GM19023 (cell line): Measurements from ENCODE around the gene PNP.
"Not testable (repeated sequence)": the region's sequence is repeated elsewhere in the genome, so short reads cannot be mapped to it uniquely, and the experiment has no call there.

ENCODE experiments used
- ATAC-seq: cut with Tn5 transposase; IDR thresholded peaks from one replicate; pipeline ENCODE4 v1.9.1; 2021; ENCODE audit warnings: mild to moderate bottlenecking, moderate library complexity; ENCODE audit not compliant: unreplicated experiment

Gene PNP

DNA sequence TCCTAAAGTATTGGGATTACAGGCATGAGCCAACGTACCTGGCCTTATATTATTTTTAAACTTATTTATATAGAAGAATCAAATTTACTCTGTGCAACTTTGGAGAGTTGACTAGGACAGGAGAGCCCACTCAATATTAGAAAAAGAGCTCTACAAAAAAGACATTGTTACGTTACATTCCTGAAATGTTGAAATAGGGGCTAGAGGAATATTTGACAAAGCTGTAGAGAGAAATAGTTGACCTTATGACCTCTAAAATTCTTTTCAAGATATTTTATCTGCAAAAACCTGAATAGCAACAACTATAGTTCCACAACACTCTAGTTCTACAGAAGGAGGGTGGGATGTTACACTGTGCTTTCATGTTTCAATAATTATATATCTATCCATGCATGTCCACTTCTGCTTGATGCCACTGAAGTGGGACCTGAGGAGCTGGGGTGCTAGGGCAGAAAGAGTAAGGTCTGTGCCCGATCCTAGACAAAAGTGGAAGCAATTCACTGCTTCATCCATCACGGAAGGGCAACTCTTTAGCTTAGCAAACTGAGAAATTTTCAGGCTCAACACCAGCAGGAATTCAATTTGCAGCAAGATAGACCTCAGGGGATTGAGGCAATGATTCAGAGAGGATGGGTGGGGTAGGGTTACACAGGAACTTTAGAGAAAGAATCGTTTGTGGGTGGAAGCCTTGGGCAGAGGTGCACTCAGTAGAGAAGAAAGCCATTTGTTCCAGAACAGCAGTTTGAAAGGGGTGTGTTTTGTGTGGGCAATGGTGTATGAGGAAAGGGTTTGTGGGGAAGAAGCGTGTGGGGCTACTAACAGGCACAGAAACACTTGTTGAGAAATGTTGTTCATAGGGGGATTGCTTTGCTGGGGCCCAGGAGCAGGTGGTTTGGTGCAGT lies 20.1 kb downstream of the PNP start:
- ATAC-seq, result peak; percentile 46

DNA sequence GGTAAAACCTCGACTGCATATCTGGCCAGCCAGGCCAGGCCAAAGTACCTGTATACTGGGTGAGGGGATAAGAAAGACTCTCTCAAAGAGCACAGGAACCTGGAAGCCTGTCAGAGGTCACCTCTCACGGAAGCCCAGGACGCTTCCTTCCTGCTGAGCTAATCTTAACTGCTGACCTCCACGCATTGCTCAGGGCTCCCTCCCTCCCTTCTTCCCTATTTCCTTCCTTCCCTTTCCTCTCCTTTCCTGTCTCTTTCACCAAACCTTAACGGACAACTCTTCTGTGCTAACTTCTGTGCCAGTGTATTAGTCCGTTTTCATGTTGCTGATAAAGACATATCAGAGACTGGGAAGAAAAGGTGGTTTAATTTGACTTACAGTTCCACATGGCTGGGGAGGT lies 21.4 kb downstream of the PNP start:
- ATAC-seq, result no peak

DNA sequence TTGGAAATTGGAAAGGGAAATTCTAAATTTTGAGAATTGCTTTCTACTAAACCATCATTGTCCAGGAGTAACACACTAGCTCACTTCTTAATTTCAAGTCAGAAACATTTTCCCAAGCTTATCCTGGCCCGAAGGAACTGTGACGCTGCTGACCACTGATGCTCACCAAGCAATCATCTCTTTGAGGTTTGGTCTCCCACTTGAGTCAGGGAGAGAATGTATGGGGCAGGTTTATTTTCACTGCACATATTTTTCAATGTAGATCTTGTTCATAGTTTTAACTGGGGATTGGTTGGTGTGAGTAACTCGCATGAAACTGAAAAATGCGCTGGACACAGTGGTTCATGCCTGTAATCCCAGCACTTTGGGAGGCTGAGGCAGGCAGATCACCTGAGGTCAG lies 23.3 kb downstream of the PNP start:
- ATAC-seq, result no peak

DNA sequence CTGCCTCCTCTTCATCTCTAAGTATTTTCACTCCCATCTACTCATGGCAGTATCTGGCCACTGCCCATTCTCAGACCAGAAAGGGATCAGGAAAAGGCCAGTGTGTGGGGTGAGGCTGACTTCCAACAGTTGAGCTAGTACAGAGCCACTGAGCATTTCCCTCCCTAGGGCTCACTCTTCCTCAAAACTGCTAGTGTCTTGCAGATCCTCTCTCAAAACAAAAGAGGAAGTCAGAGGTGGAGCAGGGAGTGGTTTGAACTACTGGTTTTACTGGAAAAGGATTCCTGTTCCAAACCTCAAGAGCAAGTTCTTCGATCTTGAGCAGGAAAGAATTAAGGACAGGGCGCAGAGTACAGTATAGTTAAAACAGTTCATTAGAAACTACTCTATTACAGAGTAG lies 24.4 kb downstream of the PNP start:
- ATAC-seq, result no peak

DNA sequence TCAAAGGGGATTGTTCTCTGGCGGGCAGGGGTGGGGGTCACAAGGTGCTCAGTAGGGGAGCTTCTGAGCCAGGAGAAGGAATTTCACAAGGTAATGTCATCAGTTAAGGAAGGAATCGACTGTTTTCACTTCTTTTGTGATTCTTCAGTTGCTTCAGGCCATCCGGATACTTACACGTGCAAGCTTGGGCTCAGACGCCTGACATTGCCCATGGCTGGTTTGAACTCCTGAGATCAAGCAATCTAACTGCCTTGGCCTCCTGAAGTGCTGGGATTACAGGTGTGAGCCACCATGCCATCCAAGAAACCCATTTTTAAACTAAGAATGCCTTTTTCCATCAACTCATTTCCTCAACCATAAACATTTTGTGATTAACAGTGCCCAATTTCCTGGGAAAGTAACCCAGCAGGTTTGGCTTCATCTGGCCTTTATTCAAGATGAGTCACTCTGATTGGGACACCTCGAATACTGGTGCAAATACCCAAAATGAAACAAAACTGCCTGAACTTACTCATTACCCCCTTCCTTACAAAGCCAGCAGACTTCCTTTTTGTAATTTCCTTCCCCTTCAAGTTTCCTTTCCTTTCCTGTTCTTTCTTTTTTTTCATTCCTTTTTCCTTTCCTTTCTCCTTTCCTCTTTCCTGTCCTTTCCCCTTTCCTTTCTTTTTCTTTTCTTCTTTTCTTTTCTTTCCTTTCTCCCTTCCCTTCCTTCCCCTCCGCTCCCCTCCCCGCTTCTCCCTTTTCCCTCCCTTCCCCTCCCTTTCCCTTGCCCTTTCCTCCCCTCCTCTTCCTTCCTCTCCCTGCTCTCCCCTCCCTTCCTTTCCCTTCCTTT lies 25.9 kb downstream of the PNP start:
- no peak for ATAC-seq

DNA sequence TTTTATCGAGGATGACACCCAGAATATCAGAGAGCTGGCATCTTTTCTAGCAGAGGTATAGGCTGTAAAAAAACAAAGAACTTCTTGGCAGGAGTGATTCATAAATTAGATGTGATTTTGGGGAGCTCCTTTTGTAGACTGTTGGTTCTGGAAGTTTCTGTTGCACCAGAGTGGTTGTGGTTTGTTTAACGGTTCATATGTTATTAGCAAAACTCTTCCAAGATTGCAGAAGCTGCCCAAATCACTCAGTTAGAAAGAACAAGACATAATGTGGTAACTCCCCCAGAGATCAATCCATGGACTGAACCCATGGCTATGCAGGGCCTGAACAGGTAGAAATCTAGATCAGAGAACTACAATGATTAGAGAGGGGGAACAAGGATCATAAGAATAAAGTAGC lies 29.4 kb downstream of the PNP start:
- no peak for ATAC-seq

DNA sequence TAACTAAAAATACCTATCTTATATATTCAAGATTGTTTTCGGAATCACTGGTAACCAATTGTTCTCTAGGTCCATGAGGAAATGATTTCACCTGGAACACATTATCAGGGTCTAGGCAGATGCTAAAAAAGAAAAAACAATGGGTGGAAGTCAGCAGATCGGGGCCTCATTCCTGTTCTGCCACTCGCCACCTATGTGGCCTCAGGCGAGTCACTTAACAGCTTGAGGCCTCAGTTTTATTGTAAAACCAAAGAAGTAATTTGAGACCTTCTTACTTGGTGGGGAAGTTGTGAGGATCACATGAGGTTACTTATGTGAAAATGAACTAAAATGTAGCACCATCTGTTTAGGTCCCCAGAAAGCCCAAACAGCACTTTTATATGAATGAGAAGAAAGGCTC lies 29.9 kb downstream of the PNP start:
- no peak for ATAC-seq

DNA sequence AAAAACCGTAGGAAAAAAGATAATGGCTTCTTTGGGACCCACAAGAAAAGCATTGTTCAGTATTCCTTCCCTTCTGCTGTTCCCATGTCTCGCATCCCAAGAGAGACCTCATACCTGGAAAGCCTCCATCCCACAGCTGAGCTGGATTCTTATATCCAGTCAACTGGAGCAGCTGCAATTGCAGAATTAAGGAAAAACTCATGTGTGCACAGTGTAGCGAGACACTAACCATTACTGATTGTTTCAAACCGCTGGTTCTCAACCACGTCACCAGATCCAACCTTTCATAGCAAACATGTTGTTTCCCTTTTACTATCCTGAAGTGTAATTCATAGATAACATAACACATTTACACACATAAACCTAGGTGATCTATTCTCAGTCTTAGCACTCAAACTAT lies 30.7 kb downstream of the PNP start:
- no peak for ATAC-seq

DNA sequence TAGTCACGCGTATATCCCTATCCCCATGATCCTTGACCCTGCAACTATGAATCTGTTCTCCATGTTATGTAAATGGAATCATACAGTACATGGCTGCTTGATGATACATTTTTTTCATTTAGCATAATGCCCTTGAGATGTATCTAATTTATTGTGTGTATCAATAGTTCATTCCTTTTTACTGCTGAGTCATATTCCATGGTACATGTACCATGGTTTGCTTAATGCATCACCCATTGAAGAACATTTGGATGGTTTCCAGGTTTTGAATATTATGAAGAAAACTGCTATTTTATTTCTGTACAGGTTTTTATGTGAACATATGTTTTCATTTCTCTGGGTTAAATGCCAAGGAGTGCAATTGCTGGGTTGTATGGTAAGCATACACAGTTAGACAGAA lies 32.1 kb downstream of the PNP start:
- no peak for ATAC-seq

DNA sequence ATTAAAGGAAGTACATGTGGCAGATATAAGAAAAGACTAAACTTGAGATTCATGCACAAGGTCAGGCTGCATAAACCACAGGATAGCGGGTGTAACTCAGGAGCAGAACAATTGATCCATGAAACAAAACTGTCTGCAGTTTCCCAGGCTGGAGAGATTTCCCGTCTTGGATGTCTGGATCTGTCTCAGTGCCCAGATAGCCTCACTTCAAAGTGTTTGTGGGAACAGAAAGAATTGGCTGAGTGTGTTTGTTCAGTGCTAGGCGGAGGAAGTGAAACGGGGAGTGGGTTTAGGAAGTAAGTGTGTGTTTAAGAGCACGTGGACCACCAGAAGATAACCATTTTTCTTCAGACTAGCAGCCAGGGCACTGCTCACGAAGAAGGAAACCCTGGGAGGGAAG lies 34.7 kb downstream of the PNP start:
- no peak for ATAC-seq

DNA sequence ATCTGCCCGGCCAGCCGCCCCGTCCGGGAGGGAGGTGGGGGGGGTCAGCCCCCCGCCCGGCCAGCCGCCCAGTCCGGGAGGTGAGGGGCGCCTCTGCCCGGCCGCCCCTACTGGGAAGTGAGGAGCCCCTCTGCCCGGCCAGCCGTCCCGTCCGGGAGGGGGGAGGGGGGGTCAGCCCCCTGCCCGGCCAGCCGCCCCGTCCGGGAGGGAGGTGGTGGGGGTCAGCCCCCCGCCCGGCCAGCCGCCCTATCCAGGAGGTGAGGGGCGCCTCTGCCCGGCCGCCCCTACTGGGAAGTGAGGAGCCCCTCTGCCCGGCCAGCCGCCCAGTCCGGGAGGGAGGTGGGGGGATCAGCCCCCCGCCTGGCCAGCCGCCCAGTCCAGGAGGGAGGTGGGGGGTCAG lies 37.1 kb downstream of the PNP start:
- ATAC-seq, result not testable (repeated sequence)

DNA sequence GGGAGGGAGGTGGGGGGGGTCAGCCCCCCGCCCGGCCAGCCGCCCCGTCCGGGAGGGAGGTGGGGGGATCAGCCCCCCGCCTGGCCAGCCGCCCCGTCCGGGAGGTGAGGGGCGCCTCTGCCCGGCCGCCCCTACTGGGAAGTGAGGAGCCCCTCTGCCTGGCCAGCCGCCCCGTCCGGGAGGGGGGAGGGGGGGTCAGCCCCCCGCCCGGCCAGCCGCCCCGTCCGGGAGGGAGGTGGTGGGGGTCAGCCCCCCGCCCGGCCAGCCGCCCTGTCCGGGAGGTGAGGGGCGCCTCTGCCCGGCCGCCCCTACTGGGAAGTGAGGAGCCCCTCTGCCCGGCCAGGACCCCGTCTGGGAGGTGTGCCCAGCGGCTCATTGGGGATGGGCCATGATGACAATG lies 37.5 kb downstream of the PNP start:
- not testable (repeated sequence) for ATAC-seq

DNA sequence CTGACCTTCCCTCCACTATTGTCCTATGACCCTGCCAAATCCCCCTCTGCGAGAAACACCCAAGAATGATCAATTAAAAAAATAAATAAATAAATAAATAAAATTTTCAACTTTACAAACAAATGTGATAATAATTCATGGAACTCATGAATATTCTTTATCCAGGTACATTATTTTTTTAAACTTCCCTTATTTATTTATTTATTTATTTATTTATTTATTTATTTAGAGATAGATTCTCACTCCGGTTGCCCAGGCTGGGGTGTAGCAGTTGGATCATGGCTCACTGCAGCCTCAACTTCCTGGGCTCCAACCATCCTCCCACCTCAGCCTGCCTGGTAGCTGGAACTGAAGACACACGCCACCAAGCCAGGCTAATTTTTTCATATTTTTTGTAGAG lies 38.3 kb downstream of the PNP start:
- not testable (repeated sequence) for ATAC-seq

DNA sequence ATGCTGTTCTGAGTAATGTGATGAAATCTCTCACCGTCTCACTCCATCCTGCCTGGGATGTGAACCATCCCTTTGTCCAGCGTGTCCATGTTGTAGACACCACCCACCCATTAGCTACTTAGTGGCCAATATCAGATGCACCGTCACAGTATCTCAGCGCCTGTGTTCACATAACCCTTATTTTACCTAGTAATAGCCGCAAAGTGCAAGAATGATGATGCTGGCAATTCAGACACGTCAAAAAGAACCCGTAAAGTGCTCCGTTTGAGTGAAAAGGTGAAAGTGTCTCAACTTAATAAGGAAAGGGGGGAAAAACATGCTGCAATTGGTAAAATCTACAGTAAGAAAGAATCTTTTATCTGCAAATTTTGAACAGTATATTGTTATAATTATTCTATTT lies 39.2 kb downstream of the PNP start:
- no peak for ATAC-seq

DNA sequence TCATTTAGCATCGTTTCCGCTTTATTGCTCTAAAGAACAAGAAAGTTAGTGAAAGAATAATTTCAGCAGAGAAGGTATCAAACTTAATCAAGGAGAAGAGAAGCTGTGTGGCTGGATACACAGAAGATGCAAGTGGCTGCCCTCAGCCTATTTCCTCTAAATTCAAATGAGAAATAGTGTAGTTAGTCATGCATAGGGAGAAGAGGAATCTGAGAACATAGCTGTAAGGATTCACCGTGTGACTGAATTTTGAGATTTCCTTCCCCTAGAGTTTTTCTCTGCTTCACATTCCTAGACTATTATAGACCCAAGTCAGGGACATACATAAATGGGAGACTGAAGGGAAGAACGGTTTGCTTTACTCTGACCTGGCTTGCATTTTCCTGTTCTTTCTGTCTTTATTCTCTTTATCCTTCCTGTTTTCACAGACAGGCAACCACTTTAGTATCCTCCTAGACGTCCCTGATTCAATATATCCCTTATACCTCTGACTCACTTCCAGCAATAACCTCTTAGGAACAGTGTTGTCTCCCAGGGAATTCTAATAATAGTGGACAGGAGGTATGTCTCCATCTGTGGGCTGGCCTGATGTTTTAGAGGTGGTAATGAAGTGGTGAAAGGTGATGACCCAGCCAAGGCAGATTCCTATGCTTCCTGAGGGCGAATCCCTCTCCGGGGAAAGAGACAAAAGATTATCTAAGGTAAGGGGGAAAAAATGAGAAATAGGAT lies 43.1 kb downstream of the PNP start:
- ATAC-seq, result no peak

DNA sequence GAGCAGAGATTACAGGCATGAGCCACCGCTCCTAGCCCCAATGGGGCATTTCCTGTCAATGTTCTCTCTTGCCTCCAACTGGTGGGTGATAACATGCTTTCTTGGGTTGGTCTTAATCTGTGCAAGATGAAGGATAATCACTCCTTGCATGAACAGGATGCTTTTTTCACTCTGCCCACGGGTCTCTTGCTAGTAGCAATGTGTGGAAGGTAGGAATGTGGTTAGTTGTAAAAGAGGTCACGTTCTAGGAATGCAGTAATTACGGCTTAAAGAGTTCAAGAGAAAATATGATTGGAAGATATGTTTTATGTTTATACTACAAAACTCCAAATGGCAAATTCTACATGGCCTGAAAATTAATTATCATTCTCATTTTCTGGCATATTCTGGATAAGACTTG lies 46.6 kb downstream of the PNP start:
- no peak for ATAC-seq

DNA sequence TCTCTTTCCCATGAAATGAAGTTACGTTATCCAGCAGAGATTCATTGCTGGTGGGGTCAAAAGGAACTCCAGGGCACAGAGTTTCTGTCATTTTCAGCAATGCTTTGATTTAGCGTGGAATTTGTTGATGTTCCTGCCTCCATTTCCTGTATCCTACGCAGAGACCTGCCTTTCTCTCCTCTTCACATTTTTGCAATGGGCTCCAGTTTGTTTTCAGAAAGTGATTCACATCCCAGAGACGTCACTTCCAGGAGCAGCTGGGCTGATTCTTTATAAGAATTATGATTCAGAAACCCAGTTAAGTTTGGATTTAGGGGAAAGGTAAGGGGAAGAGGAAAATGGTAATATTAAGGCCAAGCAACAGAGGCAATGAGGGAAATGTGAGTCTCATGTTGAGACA lies 47.7 kb downstream of the PNP start:
- ATAC-seq, result no peak

DNA sequence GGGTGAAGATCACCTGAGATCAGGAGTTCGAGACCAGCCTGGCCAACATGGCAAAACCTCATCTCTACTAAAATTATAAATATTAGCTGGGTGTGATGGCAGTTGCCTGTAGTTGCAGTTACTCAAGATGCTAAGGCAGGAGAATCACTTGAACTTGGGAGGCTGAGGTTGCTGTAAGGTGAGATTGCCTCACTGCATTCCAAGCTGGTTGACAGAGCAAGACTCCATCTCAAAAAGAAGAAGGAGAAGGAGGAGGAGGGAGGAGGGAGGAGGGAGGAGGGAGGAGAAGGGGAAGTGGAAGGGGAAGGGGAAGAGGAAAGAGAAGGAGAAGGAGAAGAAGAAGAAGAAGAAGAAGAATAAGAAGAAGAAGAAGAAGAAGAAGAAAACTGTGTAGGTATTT lies 53.1 kb downstream of the PNP start:
- ATAC-seq, result no peak

DNA sequence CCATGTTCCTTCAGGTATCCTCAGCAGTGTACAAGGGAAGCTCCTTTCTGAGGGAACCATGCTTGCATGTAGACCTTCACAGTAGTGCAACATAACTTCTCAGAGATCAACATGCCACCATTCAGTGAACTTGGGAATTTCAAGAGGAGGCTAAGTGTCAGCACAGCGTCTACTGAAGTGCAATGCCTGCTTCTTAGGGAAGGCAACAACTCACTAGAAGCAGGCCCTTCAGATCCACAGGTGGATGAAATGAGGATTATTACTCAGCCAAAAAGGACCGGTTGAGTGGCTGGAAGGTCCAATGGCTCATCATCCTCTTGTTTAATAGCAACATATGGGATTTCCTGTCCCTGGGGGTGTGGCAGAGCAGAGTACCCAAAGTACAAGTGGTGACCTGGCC lies 54.8 kb downstream of the PNP start:
- ATAC-seq, result no peak
